MM.1S (cell line): ENCODE results near the gene PTPRN2.

Experiments used
- DNase-seq: peaks from one replicate; pipeline ENCODE4 v3.0.0-alpha.2; 2015
- H2AFZ ChIP-seq: fragments of 300-600 bp; sonication (generic); 2 replicates; pipeline ENCODE4 v1.6.0; 2016; ENCODE audit warnings: antibody characterized with exemption, low read length
- H3F3A ChIP-seq: fragments of 300-600 bp; sonication (generic); 2 replicates; pipeline ENCODE4 v1.6.1; 2016; ENCODE audit warnings: mild to moderate bottlenecking, antibody characterized with exemption, low read length, moderate library complexity, mixed read lengths; ENCODE audit not compliant: insufficient read depth
- H3K27ac ChIP-seq: fragments of 300-600 bp; sonication (generic); 2 replicates; pipeline ENCODE4 v1.5.1; 2016; ENCODE audit warnings: mild to moderate bottlenecking, low read length
- H3K27me3 ChIP-seq: fragments of 300-600 bp; sonication (generic); replicated peaks from 2 replicates; pipeline ENCODE4 v1.6.0; 2016; ENCODE audit warnings: low read length; ENCODE audit not compliant: insufficient read depth
- H3K36me3 ChIP-seq: fragments of 300-600 bp; sonication (generic); replicated peaks from 2 replicates; pipeline ENCODE4 v1.6.1; 2016; ENCODE audit warnings: mild to moderate bottlenecking, low read length, mixed read lengths; ENCODE audit not compliant: insufficient read depth
- H3K4me1 ChIP-seq: fragments of 300-600 bp; sonication (generic); 2 replicates; pipeline ENCODE4 v1.6.1; 2016; ENCODE audit warnings: low read length, mixed read lengths
- H3K4me2 ChIP-seq: fragments of 300-600 bp; sonication (generic); 2 replicates; pipeline ENCODE4 v1.6.0; 2016; ENCODE audit warnings: low read depth, low read length
- H3K4me3 ChIP-seq: fragments of 300-600 bp; sonication (generic); 2 replicates; pipeline ENCODE4 v1.5.1; 2016; ENCODE audit warnings: low read length, mixed read lengths
- H3K79me2 ChIP-seq: fragments of 300-600 bp; sonication (generic); 2 replicates; pipeline ENCODE4 v1.6.1; 2016; ENCODE audit warnings: mixed run types, low read length, mixed read lengths
- H3K9ac ChIP-seq: fragments of 300-600 bp; sonication (generic); 2 replicates; pipeline ENCODE4 v1.6.1; 2016; ENCODE audit warnings: low read length, mixed read lengths
- H3K9me2 ChIP-seq: fragments of 300-600 bp; sonication (generic); replicated peaks from 2 replicates; pipeline ENCODE4 v1.6.1; 2016; ENCODE audit warnings: mild to moderate bottlenecking, low read length, mixed read lengths; ENCODE audit not compliant: insufficient read depth
- H3K9me3 ChIP-seq: fragments of 300-600 bp; sonication (generic); replicated peaks from 2 replicates; pipeline ENCODE4 v1.6.1; 2016; ENCODE audit warnings: mild to moderate bottlenecking, low read length, mixed read lengths; ENCODE audit not compliant: insufficient read depth
- H4K20me1 ChIP-seq: fragments of 300-600 bp; sonication (generic); 2 replicates; pipeline ENCODE4 v1.6.1; 2016; ENCODE audit warnings: mild to moderate bottlenecking, low read length, moderate library complexity, mixed read lengths; ENCODE audit not compliant: insufficient read depth
- CTCF ChIP-seq: fragments of 300-600 bp; sonication (generic); IDR thresholded peaks from 2 replicates; pipeline ENCODE4 v1.5.1; 2016; ENCODE audit warnings: antibody characterized with exemption, low read length, mixed read lengths
- EZH2 ChIP-seq: fragments of 300-600 bp; sonication (generic); optimal IDR thresholded peaks from 2 replicates; pipeline ENCODE3; 2017; ENCODE audit warnings: low read depth, mild to moderate bottlenecking, antibody characterized with exemption, low read length, mixed read lengths
- EZH2phosphoT487 ChIP-seq: fragments of 300-600 bp; sonication (generic); IDR thresholded peaks from 2 replicates; pipeline ENCODE4 v1.6.1; 2018; ENCODE audit warnings: antibody characterized with exemption, low read length

Gene PTPRN2

GRCh38 chr7:158040199-158040598 lies 547.4 kb downstream of the PTPRN2 start:
- Histone ChIP-seq H3K9ac (no peak overlapping the region), H3F3A (no peaks in the 10 kb centered on the region), H3K4me1 (no peaks in the 10 kb centered on the region), H3K27ac (no peak overlapping the region), H3K9me2 (no peaks in the 10 kb centered on the region), H2AFZ (no peak overlapping the region), H3K4me3 (no peak overlapping the region), H3K4me2 (no peak overlapping the region), H3K79me2 (no peaks in the 10 kb centered on the region), H3K27me3 (peaks cover 15% of the 10 kb centered on the region; the same call in 1 of the 2 replicates), H4K20me1 (no peaks in the 10 kb centered on the region), H3K9me3 (no peaks in the 10 kb centered on the region), H3K36me3 (no peaks in the 10 kb centered on the region)
- no peak for DNase-seq
- TF ChIP-seq CTCF = no peak
- TF ChIP-seq EZH2phosphoT487 = no peak
- no peak for TF ChIP-seq EZH2

- no peaks in the 10 kb centered on the region for H4K20me1 ChIP-seq
- no peaks in the 10 kb centered on the region for H3K36me3 ChIP-seq
- no peaks in the 10 kb centered on the region for H3K9me2 ChIP-seq
- H3K4me3 ChIP-seq = no peak overlapping the region
- no peak for TF ChIP-seq EZH2phosphoT487
- no peak for TF ChIP-seq EZH2
- TF ChIP-seq CTCF = no peak
- H3K4me2 ChIP-seq = no peak overlapping the region
- H3K27ac ChIP-seq = no peak overlapping the region
- DNase-seq = no peak
- H3K9ac ChIP-seq = no peak overlapping the region
- 0 out of 2 replicates have a peak, but pooled peaks cover 6% of the 10 kb centered on the region for H3K27me3 ChIP-seq
- H3K9me3 ChIP-seq = no peaks in the 10 kb centered on the region
- H3F3A ChIP-seq = no peaks in the 10 kb centered on the region
- no peaks in the 10 kb centered on the region for H3K4me1 ChIP-seq
- H2AFZ ChIP-seq = no peak overlapping the region
- H3K79me2 ChIP-seq = no peaks in the 10 kb centered on the region
Measured at GRCh38 chr7:158039270-158039669, 548.4 kb downstream of the PTPRN2 start.

GRCh38 chr7:158037211-158037610 lies 550.4 kb downstream of the PTPRN2 start:
- DNase-seq = no peak
- no peak overlapping the region for H3K9ac ChIP-seq
- H3K9me2 ChIP-seq = no peaks in the 10 kb centered on the region
- TF ChIP-seq EZH2phosphoT487 (no peak), EZH2 (no peak), CTCF (no peak)
- H3K27ac ChIP-seq = no peak overlapping the region
- H3K9me3 ChIP-seq = no peaks in the 10 kb centered on the region
- no peak overlapping the region for H3K4me3 ChIP-seq
- no peaks in the 10 kb centered on the region for H3K4me1 ChIP-seq
- no peaks in the 10 kb centered on the region for H3K79me2 ChIP-seq
- no peaks in the 10 kb centered on the region for H3K27me3 ChIP-seq
- H3K4me2 ChIP-seq = no peak overlapping the region
- H3K36me3 ChIP-seq = no peaks in the 10 kb centered on the region
- no peak overlapping the region for H2AFZ ChIP-seq
- H3F3A ChIP-seq = no peaks in the 10 kb centered on the region
- H4K20me1 ChIP-seq = no peaks in the 10 kb centered on the region
